22Rv1 (cell line): Measurements from ENCODE around the gene PCDHB11.

Experiments used
- CTCF ChIP-seq: fragments of 450-650 bp; IDR thresholded peaks from 2 replicates; pipeline ENCODE4 v1.5.1; 2017; ENCODE audit warnings: mild to moderate bottlenecking
- ZFX ChIP-seq: fragments of 450-650 bp; IDR thresholded peaks from 2 replicates; pipeline ENCODE4 v1.6.1; 2017; ENCODE audit warnings: antibody characterized with exemption, borderline replicate concordance

GRCh38 chr5:141175933-141176332, 23.5 kb upstream of the PCDHB11 start:
- TF ChIP-seq CTCF (no peak), ZFX (no peak)
